Colonic mucosa (tissue), 4 donors: ENCODE results near the gene FERMT3. TPM values are rescaled to one million over a fixed set of nuclear protein-coding genes. Genes with fewer than 3 reads are reported as not detected.

Experiments
- DNase-seq: peaks from one replicate; pipeline ENCODE4 v3.0.0-alpha.2; 2020
- H3K27ac ChIP-seq: fragments of 200-600 bp; one replicate; pipeline ENCODE4 v1.8.0; 2021
- H3K27me3 ChIP-seq: fragments of 200-600 bp; one replicate; pipeline ENCODE4 v1.8.0; 2021
- H3K36me3 ChIP-seq: fragments of 200-600 bp; one replicate; pipeline ENCODE4 v1.8.0; 2021
- H3K4me1 ChIP-seq: fragments of 200-600 bp; one replicate; pipeline ENCODE4 v1.8.0; 2021; ENCODE audit warnings: mild to moderate bottlenecking
- H3K4me3 ChIP-seq: fragments of 200-600 bp; one replicate; pipeline ENCODE4 v1.8.0; 2021
- H3K9ac ChIP-seq, 2 donors: one replicate each; pipeline ENCODE4 v1.7.0; 2013; ENCODE audit warnings: control low read depth in 2 of 2, low read depth in 2 of 2, low read length in 2 of 2
- H3K9me3 ChIP-seq: fragments of 200-600 bp; one replicate; pipeline ENCODE4 v1.8.0; 2021
- intact Hi-C: fragments of 100-400 bp; cut with DNase I; formaldehyde crosslinking; loops from one replicate; pipeline ENCODE4 v1.14.1; 2022
- total RNA-seq, 2 donors: library from RNA; stranded (reverse); fragmentation: NEBNext Ultra II Directional in 1 of 2; extraction: Animal tissue kit (Norgen Biotek cat#: 25700) in 1 of 2; gene quantifications; one replicate each; pipeline ENCODE4 v1.2.1, GENCODE V29; 2021
- TF ChIP-seq, protein P1 (sequence below): fragments of 200-600 bp; IDR thresholded peaks from one replicate; pipeline ENCODE4 v1.8.0; 2022; ENCODE audit warnings: antibody characterized with exemption, mild to moderate bottlenecking
- donor health status: healthy.
- donor health status: DM: no; HTN: no; CAD: no.
- donor health status: DM: no; HTN: no; CAD: no.

The FERMT3 gene
- total RNA-seq, 2 donors from 2014 or later, result 10.9 to 16.6 TPM

DNA sequence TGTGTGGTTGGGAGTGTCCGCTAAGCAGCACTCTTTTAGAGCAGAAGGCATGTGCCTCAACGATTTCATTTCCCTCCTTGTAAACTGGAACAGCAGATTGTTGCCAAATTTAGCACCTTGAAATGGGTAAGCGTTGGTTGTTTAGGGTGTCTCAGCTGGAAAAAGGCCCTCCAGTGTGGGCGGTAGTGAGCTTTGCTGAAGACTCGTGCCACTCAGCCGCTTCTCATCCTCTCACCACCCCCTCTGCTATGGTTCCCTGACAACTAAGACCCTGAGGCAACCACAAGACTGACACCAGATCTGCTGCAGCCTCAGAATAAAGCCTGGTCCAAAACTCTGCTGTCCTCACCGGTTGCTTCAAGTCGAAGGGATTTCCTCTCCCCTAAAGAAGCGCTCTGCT, 9.9 kb upstream of the FERMT3 start:
- intact Hi-C loops, result no loop called here

DNA sequence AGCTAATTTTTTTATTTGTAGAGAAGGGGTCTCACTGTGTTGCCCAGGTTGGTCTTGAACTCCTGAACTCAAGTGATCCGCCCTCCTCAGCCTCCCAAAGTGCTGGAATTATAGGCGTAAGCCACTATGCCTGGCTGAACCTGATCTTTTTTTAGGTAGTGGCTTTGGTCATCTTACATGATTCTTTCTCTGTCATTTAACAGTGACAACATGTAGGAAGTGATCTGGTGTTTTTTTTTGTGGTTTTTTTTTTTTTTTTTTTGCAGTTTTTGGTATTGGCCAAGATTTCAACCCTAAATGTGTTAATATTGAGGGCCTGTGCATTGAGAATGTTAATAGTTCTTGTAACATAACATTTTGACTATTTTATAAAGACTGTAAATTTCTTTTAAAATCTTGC, 8.0 kb upstream of the FERMT3 start:
- Histone ChIP-seq H3K9me3 (no peaks in the 10 kb centered on the region), H3K36me3 (peaks cover 44% of the 10 kb centered on the region), H3K27me3 (no peaks in the 10 kb centered on the region), H3K27ac (no peak overlapping the region), H3K4me1 (no peaks in the 10 kb centered on the region), H3K4me3 (no peak overlapping the region), H3K9ac (no peak overlapping the region)
- intact Hi-C loops, result no loop called here
- no peak for DNase-seq
- TF ChIP-seq, protein P1, sequence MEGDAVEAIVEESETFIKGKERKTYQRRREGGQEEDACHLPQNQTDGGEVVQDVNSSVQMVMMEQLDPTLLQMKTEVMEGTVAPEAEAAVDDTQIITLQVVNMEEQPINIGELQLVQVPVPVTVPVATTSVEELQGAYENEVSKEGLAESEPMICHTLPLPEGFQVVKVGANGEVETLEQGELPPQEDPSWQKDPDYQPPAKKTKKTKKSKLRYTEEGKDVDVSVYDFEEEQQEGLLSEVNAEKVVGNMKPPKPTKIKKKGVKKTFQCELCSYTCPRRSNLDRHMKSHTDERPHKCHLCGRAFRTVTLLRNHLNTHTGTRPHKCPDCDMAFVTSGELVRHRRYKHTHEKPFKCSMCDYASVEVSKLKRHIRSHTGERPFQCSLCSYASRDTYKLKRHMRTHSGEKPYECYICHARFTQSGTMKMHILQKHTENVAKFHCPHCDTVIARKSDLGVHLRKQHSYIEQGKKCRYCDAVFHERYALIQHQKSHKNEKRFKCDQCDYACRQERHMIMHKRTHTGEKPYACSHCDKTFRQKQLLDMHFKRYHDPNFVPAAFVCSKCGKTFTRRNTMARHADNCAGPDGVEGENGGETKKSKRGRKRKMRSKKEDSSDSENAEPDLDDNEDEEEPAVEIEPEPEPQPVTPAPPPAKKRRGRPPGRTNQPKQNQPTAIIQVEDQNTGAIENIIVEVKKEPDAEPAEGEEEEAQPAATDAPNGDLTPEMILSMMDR, result no peak

More for the DNA sequence above, 9.9 kb upstream of the FERMT3 start:
- Histone ChIP-seq H3K27me3 (no peaks in the 10 kb centered on the region), H3K4me1 (no peaks in the 10 kb centered on the region), H3K9ac (no peak overlapping the region), H3K9me3 (no peaks in the 10 kb centered on the region), H3K27ac (no peak overlapping the region), H3K36me3 (peaks cover 35% of the 10 kb centered on the region), H3K4me3 (no peak overlapping the region)
- DNase-seq, result no peak
- TF ChIP-seq, protein P1, result no peak

DNA sequence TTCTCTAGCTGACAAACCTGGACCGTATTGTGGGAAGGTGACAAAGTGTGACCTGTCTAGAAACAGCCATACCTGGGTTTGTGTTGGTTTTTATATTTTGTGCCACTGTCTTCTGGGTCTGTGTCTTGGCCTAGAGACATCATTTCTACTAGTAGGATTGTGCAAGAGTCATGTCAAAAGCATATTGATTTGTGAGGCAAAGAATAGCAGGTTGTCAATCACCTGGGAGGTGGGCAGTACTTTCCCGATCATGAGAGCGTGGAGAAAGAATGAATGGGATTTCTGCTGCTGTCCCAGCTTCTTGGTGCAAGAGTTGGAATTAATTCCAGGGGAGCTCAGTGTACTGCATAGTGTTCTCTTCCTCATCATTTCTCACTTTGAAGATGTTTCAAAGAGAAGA, 5.0 kb upstream of the FERMT3 start:
- no peak for DNase-seq
- Histone ChIP-seq H3K4me1 (peaks cover 15% of the 10 kb centered on the region), H3K27ac (no peak overlapping the region), H3K27me3 (no peaks in the 10 kb centered on the region), H3K4me3 (no peak overlapping the region), H3K9ac (no peak overlapping the region), H3K9me3 (no peaks in the 10 kb centered on the region), H3K36me3 (peaks cover 39% of the 10 kb centered on the region)
- intact Hi-C loops, result loop anchor here (5.0 kb wide), 1 partner anchor 101 kb away; the partner anchor contains the start of gene CATSPERZ
- TF ChIP-seq, protein P1, result no peak

DNA sequence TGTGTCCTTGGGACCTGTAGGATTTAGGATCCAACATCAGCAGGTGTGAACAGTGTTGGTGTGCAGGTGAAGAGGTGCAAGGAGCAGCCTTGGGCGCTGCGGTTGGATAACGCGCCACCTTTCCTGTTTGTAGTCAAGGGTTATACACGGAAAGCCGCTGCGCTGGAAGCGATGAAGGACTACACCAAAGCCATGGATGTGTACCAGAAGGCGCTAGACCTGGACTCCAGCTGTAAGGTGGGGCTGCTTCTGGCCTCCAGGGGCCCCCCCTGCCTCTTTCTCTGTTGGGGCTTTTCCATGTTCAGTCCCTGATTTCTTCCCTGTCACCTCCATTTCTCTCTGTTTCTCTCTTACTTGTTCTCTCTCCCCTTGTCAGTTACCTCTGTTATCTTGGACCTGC, 3.5 kb upstream of the FERMT3 start:
- TF ChIP-seq, protein P1, result no peak
- Histone ChIP-seq H3K36me3 (peaks cover 27% of the 10 kb centered on the region), H3K9ac (no peak overlapping the region), H3K9me3 (no peaks in the 10 kb centered on the region), H3K4me1 (peaks cover 17% of the 10 kb centered on the region), H3K4me3 (no peak overlapping the region), H3K27me3 (no peaks in the 10 kb centered on the region), H3K27ac (no peak overlapping the region)
- intact Hi-C loops, result loop anchor here (5.0 kb wide), 1 partner anchor 99 kb away; the partner anchor contains the start of gene CATSPERZ
- DNase-seq, result no peak

DNA sequence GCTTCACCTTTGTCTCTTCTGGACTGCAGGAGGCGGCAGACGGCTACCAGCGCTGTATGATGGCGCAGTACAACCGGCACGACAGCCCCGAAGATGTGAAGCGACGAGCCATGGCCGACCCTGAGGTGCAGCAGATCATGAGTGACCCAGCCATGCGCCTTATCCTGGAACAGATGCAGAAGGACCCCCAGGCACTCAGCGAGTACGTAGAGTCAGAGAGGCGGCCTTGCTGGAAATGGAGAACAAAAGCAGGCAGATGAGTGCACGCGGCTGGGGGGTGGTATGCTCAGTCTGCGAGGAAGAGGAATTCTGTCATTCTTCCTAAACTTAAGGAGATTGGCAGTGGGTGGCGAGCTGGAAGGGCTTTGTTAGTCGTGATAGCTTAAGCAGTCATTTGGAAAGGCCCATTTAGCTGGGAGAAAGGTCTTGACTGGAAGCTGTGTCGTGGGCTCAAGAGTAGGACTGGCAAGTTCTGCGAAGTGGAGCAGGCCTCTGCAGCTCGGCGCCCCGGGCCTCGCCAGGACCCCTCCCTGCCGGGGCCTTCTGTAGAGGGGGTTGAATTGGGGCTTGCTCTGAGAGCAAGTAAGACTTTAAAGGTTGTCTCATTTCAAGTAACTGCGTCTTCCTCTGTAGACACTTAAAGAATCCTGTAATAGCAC, 3.0 kb upstream of the FERMT3 start:
- peaks cover 17% of the 10 kb centered on the region for H3K4me1 ChIP-seq
- H3K9ac ChIP-seq, result no peak overlapping the region
- TF ChIP-seq, protein P1, result no peak
- no peak overlapping the region for H3K27ac ChIP-seq
- H3K4me3 ChIP-seq, result no peak overlapping the region
- intact Hi-C loops, result loop anchor here (5.0 kb wide), 1 partner anchor 99 kb away; the partner anchor contains the start of gene CATSPERZ
- H3K27me3 ChIP-seq, result no peaks in the 10 kb centered on the region
- H3K36me3 ChIP-seq, result peaks cover 27% of the 10 kb centered on the region
- H3K9me3 ChIP-seq, result no peaks in the 10 kb centered on the region
- DNase-seq, result no peak
